LNCaP clone FGC (cell line): ENCODE data around the gene SLC27A4.

ENCODE experiments used
- DNase-seq: peaks from one replicate; pipeline ENCODE4 v3.0.0-alpha.2; 2011; ENCODE audit warnings: low read depth
- H3K4me3 ChIP-seq: 2 replicates; pipeline ENCODE4 v1.5.1; 2011; ENCODE audit warnings: mild to moderate bottlenecking, low read depth, low read length, control low read depth
- TF ChIP-seq, protein P1 (sequence below): IDR thresholded peaks from 2 replicates; pipeline ENCODE4 v1.5.1; 2012; ENCODE audit warnings: mild to moderate bottlenecking; ENCODE audit not compliant: control insufficient read depth, insufficient read depth; ENCODE audit errors: extremely low read depth

SLC27A4 gene

DNA sequence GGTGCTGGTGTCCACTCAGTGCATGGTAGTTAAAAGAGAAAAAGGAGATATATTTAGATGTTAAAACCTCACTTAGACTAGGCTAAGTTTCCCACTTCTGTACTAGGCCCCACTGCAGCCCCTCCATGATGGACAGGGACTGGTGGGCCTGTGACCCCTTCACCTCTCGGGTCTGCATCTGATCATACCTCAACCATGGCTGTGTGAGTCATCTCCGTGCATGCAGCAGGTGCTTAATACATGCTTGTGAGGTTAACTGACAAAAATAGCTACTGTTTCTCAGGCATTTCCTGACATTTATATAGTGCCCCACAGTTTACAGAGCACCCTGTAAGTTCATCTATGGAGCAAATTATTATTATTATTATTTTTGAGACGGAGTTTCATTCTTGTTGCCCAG lies 22.4 kb downstream of the SLC27A4 start:
- TF ChIP-seq, protein P1, sequence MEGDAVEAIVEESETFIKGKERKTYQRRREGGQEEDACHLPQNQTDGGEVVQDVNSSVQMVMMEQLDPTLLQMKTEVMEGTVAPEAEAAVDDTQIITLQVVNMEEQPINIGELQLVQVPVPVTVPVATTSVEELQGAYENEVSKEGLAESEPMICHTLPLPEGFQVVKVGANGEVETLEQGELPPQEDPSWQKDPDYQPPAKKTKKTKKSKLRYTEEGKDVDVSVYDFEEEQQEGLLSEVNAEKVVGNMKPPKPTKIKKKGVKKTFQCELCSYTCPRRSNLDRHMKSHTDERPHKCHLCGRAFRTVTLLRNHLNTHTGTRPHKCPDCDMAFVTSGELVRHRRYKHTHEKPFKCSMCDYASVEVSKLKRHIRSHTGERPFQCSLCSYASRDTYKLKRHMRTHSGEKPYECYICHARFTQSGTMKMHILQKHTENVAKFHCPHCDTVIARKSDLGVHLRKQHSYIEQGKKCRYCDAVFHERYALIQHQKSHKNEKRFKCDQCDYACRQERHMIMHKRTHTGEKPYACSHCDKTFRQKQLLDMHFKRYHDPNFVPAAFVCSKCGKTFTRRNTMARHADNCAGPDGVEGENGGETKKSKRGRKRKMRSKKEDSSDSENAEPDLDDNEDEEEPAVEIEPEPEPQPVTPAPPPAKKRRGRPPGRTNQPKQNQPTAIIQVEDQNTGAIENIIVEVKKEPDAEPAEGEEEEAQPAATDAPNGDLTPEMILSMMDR, result no peak
- DNase-seq, result no peak
- no peak overlapping the region for H3K4me3 ChIP-seq

- no peak overlapping the region for H3K4me3 ChIP-seq
- TF ChIP-seq, protein P1, result no peak
- no peak for DNase-seq
These were observed 25.2 kb downstream of the SLC27A4 start for GRCh38 chr9:128365525-128365924.

DNA sequence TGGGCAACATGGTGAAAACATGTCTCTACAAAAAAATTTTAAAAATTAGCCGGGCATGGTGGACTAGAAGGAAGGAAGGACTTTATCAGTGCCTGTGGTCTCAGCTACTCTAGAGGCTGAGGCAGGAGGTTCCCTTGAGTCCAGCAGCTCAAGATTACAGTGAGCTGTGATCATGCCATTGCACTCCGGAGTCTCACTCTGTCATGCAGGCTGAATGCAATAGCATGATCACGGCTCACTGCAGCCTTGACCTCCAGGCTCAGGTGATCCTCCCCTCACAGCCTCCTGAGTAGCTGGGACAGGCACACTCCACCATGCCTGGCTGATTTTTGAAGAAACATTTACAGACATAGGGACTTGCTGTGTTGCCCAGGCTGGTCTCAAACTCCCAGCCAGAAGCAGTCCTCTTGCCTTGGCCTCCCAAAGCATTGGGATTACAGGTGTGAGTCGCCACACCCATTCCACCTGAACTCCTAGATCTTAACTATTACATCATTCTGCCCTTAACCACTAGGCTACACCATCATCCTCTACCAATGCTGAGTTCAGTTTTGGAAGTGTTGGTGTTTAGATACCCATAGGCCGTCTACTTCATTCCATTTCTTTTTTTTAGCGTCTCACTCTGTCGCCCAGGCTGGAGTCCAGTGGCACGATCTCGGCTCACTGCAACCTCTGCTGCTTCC lies 28.8 kb downstream of the SLC27A4 start:
- no peak for DNase-seq
- H3K4me3 ChIP-seq, result no peak overlapping the region
- TF ChIP-seq, protein P1, result no peak

DNA sequence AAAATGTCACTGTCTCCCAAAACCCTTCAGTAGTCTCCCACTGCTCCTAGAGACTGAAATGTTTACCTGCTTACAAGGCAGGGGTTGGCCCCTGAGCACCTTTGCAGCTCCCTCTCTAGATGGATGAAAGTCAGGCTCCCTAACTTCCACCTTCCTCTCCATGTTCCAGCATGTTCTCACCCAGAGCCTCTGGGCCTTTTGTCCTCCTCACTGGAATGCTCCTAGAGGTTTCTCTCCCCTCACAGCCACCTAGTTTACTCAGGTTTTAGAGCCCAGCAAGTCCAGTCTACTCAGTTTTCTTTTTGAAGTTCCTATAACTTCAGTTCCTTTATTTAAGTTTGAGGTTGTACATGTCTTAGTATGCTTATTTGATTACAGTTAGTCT lies 30.0 kb downstream of the SLC27A4 start:
- TF ChIP-seq, protein P1, result no peak
- DNase-seq, result no peak
- H3K4me3 ChIP-seq, result peak overlapping the region; percentile 92

DNA sequence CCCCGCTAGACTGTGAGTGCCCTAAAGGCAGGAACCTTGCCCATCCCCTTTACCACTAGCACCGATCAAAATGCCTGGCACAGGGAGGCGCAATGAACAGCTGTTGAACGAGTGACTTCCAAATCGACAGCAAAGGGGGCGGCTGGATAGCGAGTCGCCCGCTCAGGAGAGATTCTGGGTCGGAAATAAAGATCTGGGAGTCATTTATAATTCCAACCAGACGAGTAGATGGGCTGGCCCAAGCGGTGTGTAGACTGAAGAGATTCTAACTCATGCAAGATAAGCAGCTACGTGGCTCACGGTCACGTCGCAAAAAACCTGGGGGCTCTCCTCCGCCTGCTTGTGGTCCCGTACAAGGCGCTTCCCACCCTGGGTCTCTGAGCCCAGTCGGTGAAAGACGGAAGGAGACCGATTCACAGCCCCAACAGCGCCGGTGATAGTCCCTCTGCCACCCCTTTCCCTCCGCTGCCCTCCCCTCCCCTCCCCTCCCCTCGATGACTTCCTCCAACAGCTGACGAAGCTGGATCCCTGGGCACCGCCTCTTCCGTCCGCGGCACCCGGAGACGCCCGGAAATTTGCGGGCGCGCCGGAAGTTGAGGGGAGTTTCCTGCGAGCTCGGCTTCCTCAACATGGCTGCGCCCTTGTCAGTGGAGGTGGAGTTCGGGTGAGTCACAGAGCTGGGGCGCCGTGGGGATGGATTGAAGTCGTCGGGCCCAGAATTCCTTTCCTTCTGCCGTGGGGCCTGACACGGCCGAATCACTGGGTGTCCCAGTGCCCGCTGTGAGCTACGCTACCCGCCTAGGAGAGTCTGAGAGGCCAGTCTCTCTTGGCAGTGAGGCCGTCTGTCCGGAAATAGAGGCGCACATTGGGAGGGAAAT lies 30.7 kb downstream of the SLC27A4 start, which contains the start of gene URM1:
Gene URM1, plus strand, starts transcription at position 623 of the 878 bp plus-strand sequence. Its CDS starts 7 bp downstream, at position 630.
- DNase-seq, result peak; percentile 82
- TF ChIP-seq, protein P1, result peak; percentile 21; the same call in 1 of the 2 replicates
- H3K4me3 ChIP-seq, result peak within 1 kb of the TSS; percentile 92

GRCh38 chr9:128371630-128372117 lies 31.3 kb downstream of the SLC27A4 start:
- H3K4me3 ChIP-seq, result peak overlapping the region; percentile 92
- TF ChIP-seq, protein P1, result no peak
- no peak for DNase-seq
